Measurements from ENCODE around the gene AQP3.

GRCh38 chr9:33453286-33453860, 6.0 kb upstream of the AQP3 start:
- TF ChIP-seq CTCF (IDR thresholded peaks at IDR 0.05; ENCODE audit: low read depth, low read length, poor library complexity, severe bottlenecking): no peak
- no peak for TF ChIP-seq EZH2phosphoT487 (IDR thresholded peaks at IDR 0.05; ENCODE audit: borderline replicate concordance, low read length)

Data from DOHH2 (cell line).